Activated CD8-positive, alpha-beta memory T cell treated with anti-CD3 and anti-CD28 coated beads, Interleukin-2, amount 50 U/mL, for 24 hours (primary cell): Measurements from ENCODE around the gene ZNF532.
"Not testable (repeated sequence)": the region's sequence is repeated elsewhere in the genome, so short reads cannot be mapped to it uniquely, and the experiment has no call there.

ENCODE experiments used
- DNase-seq: peaks from one replicate; pipeline ENCODE4 v3.0.0-alpha.2; 2020; ENCODE audit errors: extremely low read depth

ZNF532 gene

GRCh38 chr18:58864146-58865032 is at the start of gene ZNF532:
ZNF532 (plus strand) TSS chr18:58864877. CDS start in a region left out here.
- DNase-seq, result no peak

- no peak for DNase-seq
Observed at GRCh38 chr18:58819051-58819450, 45.6 kb upstream of the ZNF532 start.

GRCh38 chr18:58820251-58820650 is 44.4 kb upstream of the ZNF532 start:
- DNase-seq, result no peak

- DNase-seq, result no peak
Observed at GRCh38 chr18:58822944-58823343, 41.7 kb upstream of the ZNF532 start.

- no peak for DNase-seq
Observed at GRCh38 chr18:58823412-58823811, 41.3 kb upstream of the ZNF532 start.

GRCh38 chr18:58826926-58827325 is 37.8 kb upstream of the ZNF532 start:
- not testable (repeated sequence) for DNase-seq

- DNase-seq, result no peak
Observed at GRCh38 chr18:58827428-58827827, 37.2 kb upstream of the ZNF532 start.

GRCh38 chr18:58827886-58828285 is 36.8 kb upstream of the ZNF532 start:
- no peak for DNase-seq

GRCh38 chr18:58828399-58829121 is 36.1 kb upstream of the ZNF532 start:
- DNase-seq, result no peak

- DNase-seq, result no peak
Observed at GRCh38 chr18:58829263-58829662, 35.4 kb upstream of the ZNF532 start.

- DNase-seq, result not testable (repeated sequence)
Observed at GRCh38 chr18:58829886-58830285, 34.8 kb upstream of the ZNF532 start.

- DNase-seq, result no peak
Observed at GRCh38 chr18:58831606-58832005, 33.1 kb upstream of the ZNF532 start.

- no peak for DNase-seq
Observed at GRCh38 chr18:58838165-58838860, 26.4 kb upstream of the ZNF532 start.

- no peak for DNase-seq
Observed at GRCh38 chr18:58838946-58839345, 25.7 kb upstream of the ZNF532 start.

GRCh38 chr18:58842978-58843687 is 21.5 kb upstream of the ZNF532 start:
- no peak for DNase-seq

- DNase-seq, result no peak
Observed at GRCh38 chr18:58843688-58844035, 21.0 kb upstream of the ZNF532 start.

- no peak for DNase-seq
Observed at GRCh38 chr18:58844871-58845270, 19.8 kb upstream of the ZNF532 start.

GRCh38 chr18:58845928-58846724 is 18.6 kb upstream of the ZNF532 start:
- DNase-seq, result no peak

- DNase-seq, result no peak
Observed at GRCh38 chr18:58847383-58848071, 17.1 kb upstream of the ZNF532 start.

GRCh38 chr18:58848685-58849084 is 16.0 kb upstream of the ZNF532 start:
- no peak for DNase-seq
